Uterus (tissue), 2 donors: Measurements from ENCODE around the gene NUDT7.

Source experiments
- CTCF ChIP-seq, 4 experiments: fragments of 200-600 bp in 2 of 4; fragments of 450-650 bp in 2 of 4; sonication (generic) in 2 of 4; IDR thresholded peaks; one replicate each; pipeline ENCODE4 v1.5.1; 2016 to 2019; ENCODE audit warnings: antibody characterized with exemption in 4 of 4, mild to moderate bottlenecking in 2 of 4, moderate library complexity in 1 of 4
- POLR2A ChIP-seq, 2 donors: fragments of 450-650 bp; IDR thresholded peaks; one replicate each; pipeline ENCODE4 v1.6.1; 2016; ENCODE audit warnings: antibody characterized with exemption in 2 of 2, mild to moderate bottlenecking in 1 of 2, moderate library complexity in 1 of 2

GRCh38 chr16:77680496-77680895 lies 41.8 kb upstream of the NUDT7 start:
- TF ChIP-seq CTCF (IDR thresholded peaks at IDR 0.05) (no peak), POLR2A (IDR thresholded peaks at IDR 0.05) (no peak)
